ENCODE data around the gene BTG4.

BTG4 gene

DNA sequence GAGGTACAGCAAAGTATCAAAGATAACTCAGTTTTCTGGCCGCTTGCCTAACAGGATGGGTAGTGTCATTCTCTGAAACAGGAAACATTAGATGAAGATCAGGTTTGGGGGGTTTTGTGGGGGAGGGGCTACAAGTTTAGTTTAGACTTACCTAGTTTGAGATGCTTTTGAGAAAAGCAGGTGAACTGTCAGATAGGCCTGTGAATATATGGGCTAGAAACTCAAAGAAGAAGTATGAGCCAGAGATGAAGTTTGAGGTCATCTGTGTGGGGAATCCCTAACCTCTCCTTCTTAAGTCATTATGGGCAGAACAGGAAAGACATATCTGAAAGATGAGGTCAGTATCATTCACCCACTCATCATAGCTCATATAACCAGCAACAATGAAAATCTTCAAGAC is 14.3 kb upstream of the BTG4 start:
- no peaks in the 10 kb centered on the region for H3K36me3 Mint-ChIP-seq
- ATAC-seq (replicated peaks) = peak; percentile 45 to 62
- H3K4me3 Mint-ChIP-seq = no peak overlapping the region
- H3K27ac Mint-ChIP-seq = no peak overlapping the region
- H3K9me3 Mint-ChIP-seq = no peaks in the 10 kb centered on the region
- peaks cover 25 to 30% of the 10 kb centered on the region in 2 donors for H3K27me3 Mint-ChIP-seq
- H3K4me1 Mint-ChIP-seq = peaks cover 6 to 9% of the 10 kb centered on the region in 2 donors
- DNase-seq = no peak

DNA sequence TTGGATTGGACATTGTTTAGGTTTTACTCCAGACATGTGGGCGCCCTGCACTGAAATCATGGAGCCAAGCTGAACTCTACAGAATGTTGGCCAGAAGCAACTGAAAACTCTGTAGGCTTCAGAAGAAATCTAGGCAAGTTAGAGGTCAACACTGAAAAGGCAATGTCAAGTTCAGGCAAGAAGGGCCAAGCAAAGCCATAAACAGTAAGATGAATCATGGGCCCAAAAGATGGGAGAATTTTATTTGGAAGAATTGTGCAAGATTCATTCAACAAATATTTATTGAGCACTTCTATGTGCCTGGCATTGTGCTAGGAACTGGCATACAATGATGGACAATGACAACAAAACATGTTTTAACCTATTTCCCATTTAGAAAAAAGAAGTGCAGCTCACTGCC is 13.3 kb upstream of the BTG4 start:
- Mint-ChIP-seq H3K4me3 (no peak overlapping the region), H3K9me3 (no peaks in the 10 kb centered on the region), H3K27ac (no peak overlapping the region), H3K27me3 (peaks cover 25 to 30% of the 10 kb centered on the region in 2 donors), H3K4me1 (peaks cover 6 to 9% of the 10 kb centered on the region in 2 donors), H3K36me3 (no peaks in the 10 kb centered on the region)
- no peak for ATAC-seq (replicated peaks)
- no peak for DNase-seq

DNA sequence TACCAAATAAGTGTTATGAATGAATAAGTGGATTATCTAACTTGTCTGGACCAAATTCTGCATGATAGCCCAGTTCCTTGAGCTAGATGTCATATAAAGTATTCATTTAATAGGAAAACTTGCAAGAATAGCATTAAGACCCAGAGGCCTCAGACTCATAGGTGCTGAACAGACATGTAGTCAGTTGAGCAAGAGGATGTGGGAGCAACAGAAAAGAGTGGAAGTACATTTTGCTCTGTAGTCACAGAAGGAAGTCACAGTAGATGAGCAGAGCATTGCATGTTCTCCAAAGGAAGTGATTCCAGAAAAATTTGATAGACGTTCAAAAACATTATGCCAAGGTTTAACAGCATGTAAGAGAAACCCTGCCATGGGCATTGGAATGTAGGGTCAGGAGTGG is 11.9 kb upstream of the BTG4 start:
- ATAC-seq (replicated peaks) = no peak
- Mint-ChIP-seq H3K9me3 (no peaks in the 10 kb centered on the region), H3K4me3 (no peak overlapping the region), H3K36me3 (no peaks in the 10 kb centered on the region), H3K4me1 (peaks cover 6 to 9% of the 10 kb centered on the region in 2 donors), H3K27me3 (peaks cover 21 to 28% of the 10 kb centered on the region in 2 donors), H3K27ac (no peak overlapping the region)
- DNase-seq = no peak

DNA sequence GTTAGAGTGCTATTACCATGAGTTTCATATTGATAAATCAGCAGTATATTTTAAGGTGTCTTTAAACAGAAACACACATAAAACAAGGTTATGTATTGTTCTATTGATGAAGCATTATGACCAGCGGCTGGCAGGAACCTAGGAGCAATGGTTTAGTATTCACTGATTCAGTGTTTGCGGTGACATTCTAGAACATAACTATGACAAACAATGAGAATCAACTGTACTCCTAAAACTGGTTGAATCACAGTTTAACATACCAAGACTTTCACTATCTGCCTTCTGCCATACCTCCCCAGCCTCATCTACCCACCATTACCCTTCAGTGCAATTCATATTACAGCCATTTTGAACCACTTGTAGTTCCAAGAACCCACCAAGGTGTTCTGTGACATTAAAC is 11.2 kb upstream of the BTG4 start:
- DNase-seq (no peak), ATAC-seq (replicated peaks) (no peak)
- Mint-ChIP-seq H3K27ac (no peak overlapping the region), H3K9me3 (no peaks in the 10 kb centered on the region), H3K36me3 (no peaks in the 10 kb centered on the region), H3K4me3 (no peak overlapping the region), H3K27me3 (peaks cover 21% of the 10 kb centered on the region in 2 donors), H3K4me1 (peaks cover 6 to 9% of the 10 kb centered on the region in 2 donors)

DNA sequence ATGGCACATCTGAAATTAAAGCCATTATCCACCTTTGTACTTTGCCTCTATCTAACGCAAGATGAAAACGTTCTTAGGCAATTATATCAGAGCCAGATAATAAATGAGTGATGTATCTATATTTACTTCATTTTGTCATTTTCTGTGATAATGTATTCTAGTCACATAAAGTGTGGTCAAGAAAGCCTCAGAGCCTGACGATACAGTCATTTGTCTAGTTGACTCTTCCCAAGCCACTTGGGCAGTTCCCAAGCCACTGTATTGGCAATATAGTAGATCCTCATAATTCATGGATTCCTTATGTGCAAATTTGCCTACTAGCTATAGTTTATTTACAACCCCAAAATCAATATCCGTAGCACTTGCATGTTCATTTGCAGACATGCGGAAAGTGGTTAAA is 10.2 kb upstream of the BTG4 start:
- DNase-seq (no peak), ATAC-seq (replicated peaks) (no peak)
- Mint-ChIP-seq H3K4me3 (no peak overlapping the region), H3K36me3 (no peaks in the 10 kb centered on the region), H3K4me1 (peaks cover 6 to 9% of the 10 kb centered on the region in 2 donors), H3K9me3 (no peaks in the 10 kb centered on the region), H3K27ac (no peak overlapping the region), H3K27me3 (peaks cover 20 to 21% of the 10 kb centered on the region in 2 donors)

DNA sequence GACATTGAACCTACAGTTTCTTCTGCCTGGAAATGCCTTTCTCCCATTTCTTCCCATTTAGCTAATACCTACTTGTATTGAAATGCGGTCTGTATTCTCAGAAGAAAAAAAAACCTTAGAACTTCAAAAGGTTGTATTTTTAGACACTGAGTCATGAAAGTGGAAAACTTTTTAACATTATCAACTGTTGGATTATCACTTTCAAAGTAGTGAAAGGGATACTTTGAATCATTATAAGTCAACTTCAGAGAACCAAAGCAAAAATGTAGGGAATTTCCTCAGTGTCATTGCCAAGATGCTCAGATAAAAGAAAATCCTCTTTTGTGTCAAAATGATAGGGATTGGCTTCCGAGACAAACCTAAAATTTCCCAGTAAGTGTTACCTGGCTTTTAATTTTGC is 8.9 kb upstream of the BTG4 start:
- DNase-seq (no peak), ATAC-seq (replicated peaks) (no peak)
- Mint-ChIP-seq H3K4me1 (peaks cover 3% of the 10 kb centered on the region in 2 donors), H3K36me3 (no peaks in the 10 kb centered on the region), H3K27ac (no peak overlapping the region), H3K27me3 (peaks cover 16 to 19% of the 10 kb centered on the region in 2 donors), H3K4me3 (no peak overlapping the region), H3K9me3 (no peaks in the 10 kb centered on the region)

DNA sequence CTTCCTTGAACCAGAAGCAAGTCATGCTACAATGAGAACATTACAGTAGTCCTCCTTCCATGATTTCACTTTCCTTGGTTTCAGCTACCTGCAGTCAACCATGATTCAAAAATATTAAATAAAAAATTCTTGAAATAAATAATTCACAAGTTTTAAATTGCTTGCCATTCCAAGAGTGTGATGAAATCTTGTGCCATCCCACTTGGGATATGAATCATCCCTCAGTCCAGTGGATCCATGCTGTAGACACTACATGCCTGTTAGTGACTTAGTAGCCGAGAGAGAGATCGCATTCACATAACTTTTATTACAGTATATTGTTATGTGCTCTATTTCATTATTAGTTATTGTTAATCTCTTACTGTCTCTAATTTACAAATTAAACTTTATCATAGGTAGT is 8.4 kb upstream of the BTG4 start:
- ATAC-seq (replicated peaks) (no peak), DNase-seq (no peak)
- H3K4me3 Mint-ChIP-seq = no peak overlapping the region
- H3K4me1 Mint-ChIP-seq = no peaks in the 10 kb centered on the region
- H3K27ac Mint-ChIP-seq = no peak overlapping the region
- no peaks in the 10 kb centered on the region for H3K9me3 Mint-ChIP-seq
- H3K36me3 Mint-ChIP-seq = no peaks in the 10 kb centered on the region
- H3K27me3 Mint-ChIP-seq = peaks cover 11 to 14% of the 10 kb centered on the region in 2 donors

DNA sequence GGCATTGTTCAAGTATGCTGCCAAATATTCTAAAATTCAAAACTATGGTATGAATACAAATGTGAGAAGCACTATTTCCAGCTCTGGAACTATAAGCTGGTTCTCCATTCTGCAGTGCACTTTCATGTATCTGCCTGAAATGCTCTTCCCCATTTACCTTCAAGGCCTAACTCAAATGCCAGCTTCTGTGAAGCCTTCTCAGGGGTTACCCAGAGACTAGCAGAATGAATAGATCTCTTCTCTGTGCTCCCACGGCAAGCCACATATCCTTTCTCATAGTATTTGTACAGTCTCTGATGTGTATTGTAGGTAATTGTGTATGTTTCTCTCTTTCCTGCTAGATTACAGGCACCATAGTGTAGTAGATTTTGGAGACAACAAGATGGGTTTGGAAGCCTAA is 6.5 kb upstream of the BTG4 start:
- peak in 1 of 2 donors; percentile 18 for ATAC-seq (replicated peaks)
- no peaks in the 10 kb centered on the region for H3K36me3 Mint-ChIP-seq

DNA sequence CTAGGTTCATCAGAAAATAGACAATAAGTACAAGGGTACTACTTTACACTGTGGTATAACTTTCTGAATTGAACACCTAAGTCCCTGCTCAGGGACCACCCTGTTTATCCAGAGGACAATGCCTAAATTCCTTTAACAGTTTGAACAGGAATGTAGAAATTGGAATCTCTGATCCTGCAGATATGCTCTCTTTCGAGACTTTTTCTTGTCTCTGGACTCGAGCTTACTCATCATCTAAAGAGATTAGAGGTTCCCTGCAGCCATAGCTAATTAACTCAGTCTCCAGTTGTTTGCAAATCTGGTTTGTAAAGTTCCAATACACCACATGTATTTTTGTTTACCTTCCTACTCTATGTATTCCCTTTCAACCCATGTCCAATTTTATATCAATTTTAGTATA is 3.4 kb upstream of the BTG4 start:
- ATAC-seq (replicated peaks) = no peak
- H3K36me3 Mint-ChIP-seq = no peaks in the 10 kb centered on the region

More for the DNA sequence above, 6.5 kb upstream of the BTG4 start:
- Mint-ChIP-seq H3K4me3 (no peak overlapping the region), H3K9me3 (no peaks in the 10 kb centered on the region), H3K4me1 (peaks cover 0 to 3% of the 10 kb centered on the region in 2 donors), H3K27ac (no peak overlapping the region), H3K27me3 (peaks cover 11 to 19% of the 10 kb centered on the region in 2 donors)
- no peak for DNase-seq

DNA sequence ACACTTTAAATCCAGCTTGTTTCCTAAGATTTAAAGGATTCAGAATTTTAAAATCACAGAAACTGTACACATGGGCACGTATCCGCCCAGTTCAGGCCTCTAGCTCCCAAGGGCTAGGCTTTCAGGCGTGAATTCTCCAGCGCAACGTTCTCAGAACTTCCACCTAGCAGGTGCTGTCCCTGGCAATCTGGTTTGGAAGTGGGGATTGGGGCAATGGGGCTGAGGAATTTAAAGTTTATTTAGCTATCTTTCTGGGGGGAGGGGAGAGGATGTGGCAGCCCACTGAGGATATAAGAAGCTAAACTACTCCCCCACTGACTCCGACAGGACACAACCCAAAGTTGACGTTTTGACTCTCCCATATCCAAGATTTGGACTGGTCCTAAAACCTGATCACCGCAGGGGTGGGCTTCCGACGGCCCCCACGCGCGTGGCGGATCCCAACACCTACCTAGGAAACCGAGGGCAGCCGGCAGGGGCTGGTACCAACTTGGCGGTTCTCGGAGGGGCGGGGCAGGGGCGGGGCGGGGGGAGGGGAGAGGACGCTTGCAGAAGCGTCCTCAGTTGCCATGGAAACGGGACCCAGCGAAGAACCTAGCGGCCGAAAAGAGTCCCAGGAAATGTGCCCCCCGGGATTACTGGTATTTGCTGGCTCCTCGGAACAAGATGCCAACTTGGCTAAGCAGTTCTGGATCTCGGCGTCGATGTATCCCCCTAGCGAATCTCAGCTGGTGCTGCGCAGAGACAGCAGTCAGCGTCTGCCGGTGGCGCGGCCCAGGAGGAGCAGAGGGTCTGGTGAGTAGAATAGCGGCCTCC is 2.2 kb upstream of the BTG4 start, which contains the start of gene HOATZ:
TSS of gene HOATZ (plus strand) at position 563 of the 816 bp plus-strand sequence. CDS start at position 570, 7 bp downstream.
- Mint-ChIP-seq H3K27ac (no peak within 1 kb of the TSS), H3K9me3 (no peaks in the 10 kb centered on the region), H3K4me3 (peak within 1 kb of the TSS; percentile 32 to 37), H3K4me1 (peaks cover 4 to 5% of the 10 kb centered on the region in 2 donors), H3K36me3 (no peaks in the 10 kb centered on the region), H3K27me3 (peaks cover 35 to 52% of the 10 kb centered on the region in 2 donors)
- no peak for DNase-seq
- ATAC-seq (replicated peaks) = no peak

More for the DNA sequence above, 3.4 kb upstream of the BTG4 start:
- Mint-ChIP-seq H3K27ac (no peak overlapping the region), H3K9me3 (no peaks in the 10 kb centered on the region), H3K4me3 (no peak overlapping the region), H3K4me1 (peaks cover 4 to 5% of the 10 kb centered on the region in 2 donors), H3K27me3 (peaks cover 30 to 45% of the 10 kb centered on the region in 2 donors)
- no peak for DNase-seq

DNA sequence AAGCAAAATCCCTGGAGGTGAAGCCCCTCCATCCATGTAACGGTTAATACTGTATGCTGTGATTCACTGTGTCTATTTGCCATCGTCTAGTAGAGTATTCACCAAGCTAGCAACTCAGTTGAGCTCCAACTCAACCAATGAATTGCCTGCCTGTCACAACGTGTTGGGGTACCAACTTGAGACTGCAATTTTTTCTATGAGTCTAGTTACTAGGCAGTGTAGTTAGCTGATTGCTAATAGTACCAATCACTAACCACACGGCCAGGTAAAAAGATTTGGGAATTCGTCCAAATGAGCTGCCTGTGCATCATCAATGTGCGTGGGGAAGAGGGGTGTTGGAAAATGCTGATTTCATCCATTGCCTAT is 1.0 kb upstream of the BTG4 start:
- Mint-ChIP-seq H3K27ac (no peak overlapping the region), H3K36me3 (no peaks in the 10 kb centered on the region), H3K27me3 (peaks cover 39 to 57% of the 10 kb centered on the region in 2 donors), H3K4me3 (peak overlapping the region in 1 of 2 donors; percentile 14), H3K4me1 (peaks cover 4 to 5% of the 10 kb centered on the region in 2 donors), H3K9me3 (no peaks in the 10 kb centered on the region)
- DNase-seq (no peak), ATAC-seq (replicated peaks) (peak; percentile 20 to 39)

DNA sequence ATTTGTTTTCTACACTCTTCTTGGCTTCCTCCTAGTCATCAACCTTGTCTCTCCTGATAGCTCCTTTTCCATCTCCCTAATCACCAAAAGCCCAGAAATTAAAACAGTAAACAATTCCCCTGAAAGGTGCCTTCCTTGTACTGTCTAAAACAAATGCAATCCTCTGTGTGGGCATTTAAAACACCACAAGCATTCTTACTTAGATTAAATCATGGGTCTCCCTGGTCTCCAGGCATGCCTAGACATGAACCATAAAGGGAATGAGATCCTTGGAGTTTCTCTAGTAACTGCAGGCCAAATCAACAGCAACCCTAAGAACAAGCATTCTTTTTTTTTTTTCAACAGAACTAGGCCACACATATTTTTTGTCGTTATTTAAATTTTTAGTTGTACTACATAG is 1.9 kb downstream of the BTG4 start:
- DNase-seq (no peak), ATAC-seq (replicated peaks) (no peak)
- Mint-ChIP-seq H3K4me1 (peaks cover 4 to 5% of the 10 kb centered on the region in 2 donors), H3K4me3 (no peak overlapping the region), H3K27ac (no peak overlapping the region), H3K27me3 (peaks cover 52 to 69% of the 10 kb centered on the region in 2 donors), H3K36me3 (no peaks in the 10 kb centered on the region), H3K9me3 (no peaks in the 10 kb centered on the region)

DNA sequence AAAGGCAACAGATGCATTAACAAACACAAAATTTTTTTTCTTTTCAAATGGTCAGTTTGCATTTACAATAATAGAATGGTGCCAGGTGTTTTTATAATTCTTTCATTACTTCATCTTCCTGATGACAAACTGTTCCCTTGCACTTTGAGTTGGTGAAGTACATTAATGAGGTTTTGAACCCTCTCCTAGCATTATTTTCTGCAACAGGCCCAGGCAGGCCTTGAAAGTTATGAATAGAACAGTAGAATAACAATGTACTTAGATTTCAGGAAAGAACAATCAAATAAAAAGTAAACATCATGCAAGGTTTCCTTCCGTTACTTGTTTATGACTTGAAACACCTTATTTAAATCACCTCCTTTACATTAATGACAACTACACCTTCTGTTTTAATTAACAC is 9.6 kb downstream of the BTG4 start:
- Mint-ChIP-seq H3K27ac (no peak overlapping the region), H3K9me3 (no peaks in the 10 kb centered on the region), H3K4me1 (no peaks in the 10 kb centered on the region), H3K27me3 (peaks cover 32 to 54% of the 10 kb centered on the region in 2 donors), H3K36me3 (no peaks in the 10 kb centered on the region), H3K4me3 (no peak overlapping the region)
- no peak for ATAC-seq (replicated peaks)
- DNase-seq = no peak

DNA sequence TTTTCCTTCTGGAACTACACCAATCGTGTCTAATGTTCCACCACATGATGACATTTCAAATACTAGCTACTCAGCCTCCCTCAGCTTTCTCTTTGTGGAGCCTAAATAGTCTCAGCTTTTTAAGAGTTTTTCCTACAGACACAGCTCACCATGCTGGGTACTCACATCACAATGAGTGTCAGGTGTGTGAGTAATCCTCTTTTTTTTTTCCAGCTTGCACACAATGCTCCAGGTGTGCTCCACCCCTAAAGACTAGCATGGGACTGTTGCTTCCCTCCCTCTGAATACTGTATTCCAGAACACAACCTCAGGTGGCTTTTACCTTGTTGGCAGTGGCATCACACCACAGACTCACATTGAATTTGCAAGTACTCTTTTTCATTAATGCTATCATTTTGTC is 11.7 kb downstream of the BTG4 start:
- Mint-ChIP-seq H3K27me3 (peaks cover 26 to 48% of the 10 kb centered on the region in 2 donors), H3K4me3 (no peak overlapping the region), H3K27ac (no peak overlapping the region), H3K9me3 (no peaks in the 10 kb centered on the region), H3K4me1 (no peaks in the 10 kb centered on the region), H3K36me3 (no peaks in the 10 kb centered on the region)
- ATAC-seq (replicated peaks) (no peak), DNase-seq (no peak)

DNA sequence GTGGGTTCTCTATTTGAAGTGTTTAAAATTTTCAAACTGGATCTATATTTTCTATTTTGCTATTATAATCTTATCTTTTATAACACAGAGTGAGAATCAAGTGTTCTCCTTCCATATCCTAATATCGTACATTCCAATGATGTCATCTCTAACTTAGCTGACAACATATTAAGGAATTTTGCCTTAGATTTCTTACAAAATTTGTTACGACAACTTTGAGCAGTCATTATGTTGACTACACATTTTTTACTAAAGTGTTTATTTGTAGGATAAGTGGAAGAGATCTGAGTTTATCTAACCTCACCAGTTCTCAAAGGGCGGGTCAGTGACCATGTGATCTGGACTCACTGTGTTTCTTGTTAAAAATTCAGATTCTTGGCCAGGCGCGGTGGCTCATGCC is 12.7 kb downstream of the BTG4 start:
- no peaks in the 10 kb centered on the region for H3K9me3 Mint-ChIP-seq
- H3K27ac Mint-ChIP-seq = no peak overlapping the region
- ATAC-seq (replicated peaks) = no peak
- no peaks in the 10 kb centered on the region for H3K4me1 Mint-ChIP-seq
- no peak for DNase-seq
- H3K4me3 Mint-ChIP-seq = no peak overlapping the region
- H3K27me3 Mint-ChIP-seq = peaks cover 19 to 40% of the 10 kb centered on the region in 2 donors
- no peaks in the 10 kb centered on the region for H3K36me3 Mint-ChIP-seq
